Neural progenitor cell (in vitro differentiated cells): ENCODE measurements around the gene HAND1.

Experiments
- CTCF ChIP-seq: fragments of 200-600 bp; sonication (generic); IDR thresholded peaks from 2 replicates; pipeline ENCODE4 v1.5.1; 2017; ENCODE audit warnings: antibody characterized with exemption, mild to moderate bottlenecking
- EZH2 ChIP-seq: fragments of 200-600 bp; sonication (generic); IDR thresholded peaks from 2 replicates; pipeline ENCODE4 v1.6.1; 2017; ENCODE audit warnings: antibody characterized with exemption, mild to moderate bottlenecking, moderate library complexity
- EZH2phosphoT487 ChIP-seq: fragments of 200-600 bp; sonication (generic); IDR thresholded peaks from 2 replicates; pipeline ENCODE4 v1.6.1; 2017; ENCODE audit warnings: antibody characterized with exemption

DNA sequence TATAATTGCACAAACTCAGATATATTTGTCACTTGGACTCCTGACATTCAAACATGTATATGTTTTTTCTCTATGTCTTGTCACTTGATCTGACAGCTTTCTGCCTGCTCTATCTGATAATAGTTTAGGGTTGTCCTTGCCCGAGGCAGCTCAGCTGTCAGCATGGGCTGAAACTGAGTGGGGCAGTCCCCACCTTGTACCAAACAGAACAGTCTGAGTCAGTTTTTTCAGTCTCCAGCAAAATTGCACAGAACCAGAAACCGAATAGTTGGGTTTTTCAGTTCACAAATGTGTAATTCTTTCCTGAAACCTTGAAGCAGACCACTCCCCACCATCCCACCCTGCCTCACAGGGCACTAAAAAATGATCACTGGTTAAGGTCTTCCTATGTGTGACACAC is 9.5 kb upstream of the HAND1 start:
- TF ChIP-seq CTCF (no peak), EZH2 (no peak), EZH2phosphoT487 (no peak)
